Esophagus squamous epithelium (tissue), 5 donors: Measurements from ENCODE around the gene LPAR1. TPM values are rescaled to one million over a fixed set of nuclear protein-coding genes. Genes with fewer than 3 reads are reported as not detected.

ENCODE experiments used
- DNase-seq: peaks from one replicate; lab custom pipeline; 2025; lab: John Stamatoyannopoulos, UW
- H3K27ac ChIP-seq, 4 donors: fragments of 200-600 bp; sonication (generic); one replicate each; pipeline ENCODE4 v1.5.1; 2016 to 2019; ENCODE audit warnings: mild to moderate bottlenecking in 1 of 4
- H3K27me3 ChIP-seq, 4 donors: fragments of 200-600 bp; sonication (generic); 1 replicate in 3 of 4; 2 replicates in 1 of 4; pipeline versions ENCODE4 v1.5.1 to v1.6.0; 2017 to 2021; ENCODE audit warnings: antibody characterized with exemption in 1 of 4
- H3K36me3 ChIP-seq, 3 donors: fragments of 200-600 bp; sonication (generic); one replicate each; pipeline ENCODE4 v1.5.1; 2016 to 2019
- H3K4me1 ChIP-seq, 3 donors: fragments of 200-600 bp; sonication (generic); one replicate each; pipeline ENCODE4 v1.5.1; 2017 to 2019
- H3K4me3 ChIP-seq, 4 donors: fragments of 200-600 bp; sonication (generic); 1 replicate in 3 of 4; 2 replicates in 1 of 4; pipeline ENCODE4 v1.5.1; 2016 to 2019; ENCODE audit warnings: mild to moderate bottlenecking in 2 of 4, moderate library complexity in 1 of 4
- H3K9me3 ChIP-seq, 3 donors: fragments of 200-600 bp; sonication (generic); one replicate each; pipeline ENCODE4 v1.5.1; 2016 to 2019
- POLR2A ChIP-seq, 4 donors: fragments of 450-650 bp; IDR thresholded peaks; one replicate each; pipeline ENCODE4 v1.6.1; 2017; ENCODE audit warnings: antibody characterized with exemption in 4 of 4, mild to moderate bottlenecking in 4 of 4, moderate library complexity in 3 of 4
- WGBS, 2 donors: methylation state at CpG; one replicate each; pipeline ENCODE4 v1.1.5; 2018; 5-methylcytosine and 5-hydroxymethylcytosine counted together
- intact Hi-C: fragments of 100-400 bp; cut with DNase I; formaldehyde crosslinking; loops from one replicate; pipeline ENCODE4 v1.15.0; 2022
- total RNA-seq, 4 donors: library from RNA; depleted of rRNA; stranded (reverse); fragments of >200 nt; gene quantifications; one replicate each; pipeline ENCODE4 v1.1.0, GENCODE V29; 2016
- TF ChIP-seq, protein P1 (sequence below), 6 experiments: fragments of 450-650 bp in 4 of 6; fragments of 200-600 bp in 2 of 6; sonication (generic) in 2 of 6; IDR thresholded peaks; one replicate each; pipeline ENCODE4 v1.5.1; 2016 to 2019; ENCODE audit warnings: antibody characterized with exemption in 6 of 6, mild to moderate bottlenecking in 4 of 6, moderate library complexity in 4 of 6
- donor health status: DM: yes; HTN: yes; CAD: no.

LPAR1 gene
- total RNA-seq, 4 donors from 2014 or later: 6.3 to 59.5 (median 14.1) TPM

DNA sequence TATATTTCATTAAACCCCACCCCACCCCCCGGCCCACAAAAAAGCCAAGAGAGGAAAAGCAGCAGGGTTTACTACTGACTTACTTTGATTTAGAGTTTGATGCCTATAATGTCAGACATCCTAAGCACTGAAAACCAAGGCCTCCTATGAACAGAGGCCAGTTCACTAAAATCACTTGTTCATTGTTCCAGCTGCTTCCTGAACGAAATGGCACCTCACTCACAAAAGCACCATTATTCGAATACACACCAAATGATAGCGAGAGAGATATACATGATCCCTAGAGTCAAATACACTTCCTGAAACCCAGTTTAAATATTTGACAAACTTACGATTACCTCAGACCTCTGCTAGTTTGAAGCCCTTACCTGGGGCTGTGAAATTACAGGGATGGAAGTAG, 66.6 kb downstream of the LPAR1 start:
- Histone ChIP-seq H3K27ac (no peak overlapping the region), H3K4me3 (no peak overlapping the region), H3K36me3 (peaks cover 0 to 35% (median 0%) of the 10 kb centered on the region in 3 donors), H3K9me3 (no peaks in the 10 kb centered on the region), H3K27me3 (no peaks in the 10 kb centered on the region), H3K4me1 (peaks cover 3 to 33% (median 13%) of the 10 kb centered on the region in 3 donors)
- intact Hi-C loops: no loop called here
- TF ChIP-seq, protein P1, sequence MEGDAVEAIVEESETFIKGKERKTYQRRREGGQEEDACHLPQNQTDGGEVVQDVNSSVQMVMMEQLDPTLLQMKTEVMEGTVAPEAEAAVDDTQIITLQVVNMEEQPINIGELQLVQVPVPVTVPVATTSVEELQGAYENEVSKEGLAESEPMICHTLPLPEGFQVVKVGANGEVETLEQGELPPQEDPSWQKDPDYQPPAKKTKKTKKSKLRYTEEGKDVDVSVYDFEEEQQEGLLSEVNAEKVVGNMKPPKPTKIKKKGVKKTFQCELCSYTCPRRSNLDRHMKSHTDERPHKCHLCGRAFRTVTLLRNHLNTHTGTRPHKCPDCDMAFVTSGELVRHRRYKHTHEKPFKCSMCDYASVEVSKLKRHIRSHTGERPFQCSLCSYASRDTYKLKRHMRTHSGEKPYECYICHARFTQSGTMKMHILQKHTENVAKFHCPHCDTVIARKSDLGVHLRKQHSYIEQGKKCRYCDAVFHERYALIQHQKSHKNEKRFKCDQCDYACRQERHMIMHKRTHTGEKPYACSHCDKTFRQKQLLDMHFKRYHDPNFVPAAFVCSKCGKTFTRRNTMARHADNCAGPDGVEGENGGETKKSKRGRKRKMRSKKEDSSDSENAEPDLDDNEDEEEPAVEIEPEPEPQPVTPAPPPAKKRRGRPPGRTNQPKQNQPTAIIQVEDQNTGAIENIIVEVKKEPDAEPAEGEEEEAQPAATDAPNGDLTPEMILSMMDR (IDR thresholded peaks at IDR 0.05): no peak
- TF ChIP-seq POLR2A (IDR thresholded peaks at IDR 0.05): no peak
- DNase-seq: no peak
- 91 to 93% methylated on average over 5 of the region's 5 CpGs for WGBS, 2 donors

DNA sequence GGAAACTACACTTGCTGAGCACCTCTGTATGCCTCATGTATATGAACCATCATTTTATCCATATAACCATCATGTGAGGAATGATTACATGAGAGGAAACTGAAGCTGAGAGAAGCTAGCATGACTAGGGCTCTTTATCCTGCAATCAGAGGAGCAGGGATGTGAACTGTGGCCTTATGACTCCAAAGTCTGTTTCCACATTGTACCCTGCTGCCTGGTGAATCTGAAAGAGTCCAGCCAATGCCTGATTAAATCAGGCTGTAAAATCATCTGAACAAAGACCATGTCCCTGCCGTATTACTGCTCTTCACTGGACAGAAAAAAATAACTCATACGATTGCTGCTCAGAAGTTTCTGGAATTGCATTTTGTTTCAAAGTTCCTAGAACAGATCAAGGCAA, 67.0 kb downstream of the LPAR1 start:
- Histone ChIP-seq H3K27me3 (no peaks in the 10 kb centered on the region), H3K4me1 (peaks cover under 1 to 28% (median 9%) of the 10 kb centered on the region in 3 donors), H3K4me3 (no peak overlapping the region), H3K36me3 (peaks cover 0 to 36% (median 0%) of the 10 kb centered on the region in 3 donors), H3K9me3 (no peaks in the 10 kb centered on the region), H3K27ac (no peak overlapping the region)
- intact Hi-C loops: no loop called here
- 80 to 86% methylated on average over 2 of the region's 2 CpGs for WGBS, 2 donors
- no peak for DNase-seq
- TF ChIP-seq, protein P1 (IDR thresholded peaks at IDR 0.05): no peak
- no peak for TF ChIP-seq POLR2A (IDR thresholded peaks at IDR 0.05)

DNA sequence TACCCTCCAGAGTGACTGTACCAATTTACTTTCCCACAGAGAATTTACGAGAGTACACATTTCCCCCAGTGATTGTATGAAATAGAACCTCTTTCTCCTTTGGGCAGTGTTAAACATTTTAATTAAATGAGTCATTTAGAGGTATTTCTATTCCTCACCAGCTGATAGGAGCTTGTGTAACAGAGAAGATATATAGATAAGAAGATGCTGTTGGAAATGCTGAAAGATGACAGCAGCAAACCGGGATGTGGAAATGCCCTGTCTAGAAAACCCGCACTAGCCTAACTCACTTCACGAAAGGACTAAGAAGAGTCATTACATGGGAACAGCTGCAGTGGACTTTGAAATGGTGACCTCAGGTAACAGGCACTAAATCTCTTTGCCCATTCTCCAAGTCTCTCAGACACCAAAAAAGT, 68.3 kb downstream of the LPAR1 start:
- H3K27me3 ChIP-seq: no peaks in the 10 kb centered on the region
- peaks cover 0 to 15% (median 5%) of the 10 kb centered on the region in 3 donors for H3K4me1 ChIP-seq
- H3K36me3 ChIP-seq: peaks cover 0 to 44% (median 0%) of the 10 kb centered on the region in 3 donors
- 88 to 100% methylated on average over 4 of the region's 4 CpGs for WGBS, 2 donors
- no peaks in the 10 kb centered on the region for H3K9me3 ChIP-seq
- intact Hi-C loops: no loop called here
- H3K27ac ChIP-seq: no peak overlapping the region
- H3K4me3 ChIP-seq: no peak overlapping the region
- TF ChIP-seq, protein P1 (IDR thresholded peaks at IDR 0.05): no peak
- TF ChIP-seq POLR2A (IDR thresholded peaks at IDR 0.05): no peak
- DNase-seq: no peak

DNA sequence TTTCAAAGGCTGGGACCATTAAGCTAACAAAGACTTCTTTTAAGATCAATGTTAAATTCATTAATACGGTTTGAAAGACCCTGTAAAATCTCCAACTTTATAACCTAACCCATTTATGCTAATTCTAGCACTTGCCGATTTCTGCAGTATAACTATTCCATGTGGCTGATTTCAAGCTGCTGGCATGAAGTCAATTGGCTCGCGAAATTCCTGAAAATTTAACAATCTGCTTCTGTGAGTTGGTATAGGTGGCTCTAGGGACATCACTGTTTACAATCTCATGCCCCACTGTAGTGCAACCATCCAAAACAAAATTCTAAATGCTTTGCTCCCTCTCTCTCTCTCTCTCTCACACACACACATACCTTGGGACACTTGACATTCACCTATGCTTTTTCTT, 70.2 kb downstream of the LPAR1 start:
- peaks cover 0 to 48% (median 0%) of the 10 kb centered on the region in 3 donors for H3K36me3 ChIP-seq
- H3K9me3 ChIP-seq: no peaks in the 10 kb centered on the region
- no peak overlapping the region for H3K4me3 ChIP-seq
- intact Hi-C loops: no loop called here
- no peak for DNase-seq
- H3K27me3 ChIP-seq: no peaks in the 10 kb centered on the region
- TF ChIP-seq, protein P1 (IDR thresholded peaks at IDR 0.05): no peak
- no peak for TF ChIP-seq POLR2A (IDR thresholded peaks at IDR 0.05)
- no peak overlapping the region for H3K27ac ChIP-seq
- WGBS, 2 donors: 81 to 89% methylated on average over 4 of the region's 4 CpGs
- H3K4me1 ChIP-seq: peaks cover 0 to 11% (median 0%) of the 10 kb centered on the region in 3 donors

DNA sequence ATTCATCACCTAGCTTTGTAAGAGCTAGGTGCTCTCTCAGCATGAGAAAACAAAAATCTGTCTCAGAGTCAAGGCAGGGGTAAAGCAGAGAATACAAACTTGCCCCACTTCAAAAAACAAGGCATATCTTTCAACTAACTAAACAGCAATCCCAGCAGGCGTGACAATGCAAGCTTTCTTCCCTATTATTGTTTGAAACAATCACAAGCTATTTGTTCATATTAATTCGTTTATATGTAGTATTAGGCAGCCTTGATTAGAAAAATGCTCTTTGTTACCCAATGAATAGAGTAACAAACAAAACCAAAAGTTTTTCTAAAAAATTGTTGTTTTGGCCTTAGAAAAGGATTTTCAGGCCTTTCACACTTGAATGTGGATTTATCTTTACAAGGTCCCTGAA, 71.1 kb downstream of the LPAR1 start:
- no peaks in the 10 kb centered on the region for H3K27me3 ChIP-seq
- peaks cover 0 to 48% (median 0%) of the 10 kb centered on the region in 3 donors for H3K36me3 ChIP-seq
- no peak overlapping the region for H3K4me3 ChIP-seq
- intact Hi-C loops: no loop called here
- no peak for DNase-seq
- H3K9me3 ChIP-seq: no peaks in the 10 kb centered on the region
- TF ChIP-seq POLR2A (IDR thresholded peaks at IDR 0.05): no peak
- TF ChIP-seq, protein P1 (IDR thresholded peaks at IDR 0.05): no peak
- WGBS, 2 donors: 68 to 85% methylated on average over 2 of the region's 2 CpGs
- H3K4me1 ChIP-seq: peaks cover 0 to 11% (median 0%) of the 10 kb centered on the region in 3 donors
- H3K27ac ChIP-seq: peak overlapping the region in 1 of 4 donors; percentile 0
